Pancreas (tissue), 10 donors: ENCODE measurements around the gene DIP2C. TPM values are rescaled to one million over a fixed set of nuclear protein-coding genes. Genes with fewer than 3 reads are reported as not detected.

Source experiments
- ATAC-seq, 4 donors: fragments of 200-7000 bp; cut with Tn5 transposase; one replicate each; pipeline versions ENCODE4 v1.8.0 to v1.9.1; 2020; ENCODE audit warnings: mild to moderate bottlenecking in 4 of 4, moderate library complexity in 4 of 4
- DNase-seq, 6 donors: peaks; one replicate each; pipeline ENCODE4 v3.0.0-alpha.2; 2020
- FAIRE-seq: peaks from 2 replicates; lab custom pipeline; 2012; peaks lifted over from hg19 to GRCh38; lab: Jason Lieb, UNC
- H3K27ac ChIP-seq, 4 donors: fragments of 200-600 bp; sonication (generic); 1 replicate in 3 of 4; 2 replicates in 1 of 4; pipeline versions ENCODE4 v1.5.0 to v1.8.0; 2020
- H3K27me3 ChIP-seq, 4 donors: fragments of 200-600 bp; one replicate each; pipeline ENCODE4 v1.8.0; 2021
- H3K36me3 ChIP-seq, 3 donors: fragments of 200-600 bp; sonication (generic) in 1 of 3; one replicate each; pipeline versions ENCODE4 v1.5.0 to v1.8.0; 2020 to 2021
- H3K4me1 ChIP-seq, 3 donors: fragments of 200-600 bp; one replicate each; pipeline ENCODE4 v1.8.0; 2021
- H3K4me3 ChIP-seq, 4 donors: fragments of 200-600 bp; sonication (generic) in 2 of 4; one replicate each; pipeline versions ENCODE4 v1.5.0 to v1.8.0; 2020 to 2021
- H3K9me3 ChIP-seq, 4 donors: fragments of 200-600 bp; one replicate each; pipeline ENCODE4 v1.8.0; 2021
- WGBS, 2 donors: extraction: QIAGEN DNeasy Blood & Tissue Kit; methylation state at CpG; one replicate each; pipeline ENCODE4 v1.1.7; 2013; 5-methylcytosine and 5-hydroxymethylcytosine counted together
- intact Hi-C, 3 donors: fragments of 100-400 bp; cut with DNase I; formaldehyde crosslinking; loops; one replicate each; pipeline versions ENCODE4 v1.11.1 to v1.14.2; 2022
- polyA plus RNA-seq, 2 donors: library from polyadenylated mRNA; stranded (reverse); fragments of 200-250 nt; gene quantifications; one replicate each; pipeline ENCODE4 v1.2.3, GENCODE V29; 2013
- total RNA-seq, 6 donors: library from RNA; stranded (reverse); fragmentation: NEBNext Ultra II Directional in 4 of 6; extraction: Animal tissue kit (Norgen Biotek cat#: 25700) in 4 of 6; gene quantifications; one replicate each; pipeline versions ENCODE4 v1.2.1 to v1.2.4, GENCODE V29; 2021 to 2023
- TF ChIP-seq, protein P1 (sequence below), 4 donors: fragments of 200-600 bp; sonication (generic) in 3 of 4; IDR thresholded peaks; one replicate each; pipeline versions ENCODE4 v1.5.0 to v1.8.0; 2021; ENCODE audit warnings: antibody characterized with exemption in 4 of 4
- donor health status: healthy with polysubstance abuse.
- donor health status: DM: no; HTN: no; CAD: no; lungs with moderate emphysema.
- donor health status: DM: no; HTN: no; CAD: no.
- donor health status: control.
- donor health status: control.
- donor health status: Bipolar disorder and iron deficiency.
- donor health status: DM: yes; HTN: yes; CAD: no.
- donor health status: DM: no; HTN: no; CAD: no.
- donor health status: DM: no; HTN: no; CAD: no.
- donor health status: DM: yes; HTN: yes; CAD: no.

DIP2C gene
- total and polyA plus RNA-seq, 8 donors = 4.3 to 11.8 (median 7.3) TPM

DNA sequence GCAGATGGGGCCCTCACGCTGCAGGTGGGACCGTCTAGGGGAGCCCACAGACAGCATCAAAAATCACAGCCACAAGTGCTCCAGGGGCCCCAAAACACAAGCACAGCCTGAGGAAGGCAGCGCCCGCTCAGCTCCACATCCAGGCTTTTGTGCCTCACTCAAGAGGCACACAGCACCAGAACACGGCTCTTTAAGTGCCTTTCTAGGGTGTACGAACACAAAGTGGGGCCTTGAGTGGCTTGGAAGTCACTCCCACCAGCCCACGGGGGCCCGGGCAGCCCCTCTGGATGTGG lies 65.2 kb downstream of the DIP2C start:
- Histone ChIP-seq H3K27ac (peak overlapping the region; percentile 57 to 74 (median 62)), H3K36me3 (no peaks in the 10 kb centered on the region), H3K27me3 (no peaks in the 10 kb centered on the region), H3K4me3 (no peak overlapping the region), H3K4me1 (peaks cover 15 to 20% (median 15%) of the 10 kb centered on the region in 3 donors), H3K9me3 (no peaks in the 10 kb centered on the region)
- peak in 2 of 4 donors; percentile 2 to 4 for ATAC-seq
- TF ChIP-seq, protein P1, sequence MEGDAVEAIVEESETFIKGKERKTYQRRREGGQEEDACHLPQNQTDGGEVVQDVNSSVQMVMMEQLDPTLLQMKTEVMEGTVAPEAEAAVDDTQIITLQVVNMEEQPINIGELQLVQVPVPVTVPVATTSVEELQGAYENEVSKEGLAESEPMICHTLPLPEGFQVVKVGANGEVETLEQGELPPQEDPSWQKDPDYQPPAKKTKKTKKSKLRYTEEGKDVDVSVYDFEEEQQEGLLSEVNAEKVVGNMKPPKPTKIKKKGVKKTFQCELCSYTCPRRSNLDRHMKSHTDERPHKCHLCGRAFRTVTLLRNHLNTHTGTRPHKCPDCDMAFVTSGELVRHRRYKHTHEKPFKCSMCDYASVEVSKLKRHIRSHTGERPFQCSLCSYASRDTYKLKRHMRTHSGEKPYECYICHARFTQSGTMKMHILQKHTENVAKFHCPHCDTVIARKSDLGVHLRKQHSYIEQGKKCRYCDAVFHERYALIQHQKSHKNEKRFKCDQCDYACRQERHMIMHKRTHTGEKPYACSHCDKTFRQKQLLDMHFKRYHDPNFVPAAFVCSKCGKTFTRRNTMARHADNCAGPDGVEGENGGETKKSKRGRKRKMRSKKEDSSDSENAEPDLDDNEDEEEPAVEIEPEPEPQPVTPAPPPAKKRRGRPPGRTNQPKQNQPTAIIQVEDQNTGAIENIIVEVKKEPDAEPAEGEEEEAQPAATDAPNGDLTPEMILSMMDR (IDR thresholded peaks at IDR 0.05) = no peak
- intact Hi-C loops = no loop called here
- FAIRE-seq = no peak
- WGBS, 2 donors = 74 to 77% methylated on average over 8 of the region's 8 CpGs
- DNase-seq = no peak

DNA sequence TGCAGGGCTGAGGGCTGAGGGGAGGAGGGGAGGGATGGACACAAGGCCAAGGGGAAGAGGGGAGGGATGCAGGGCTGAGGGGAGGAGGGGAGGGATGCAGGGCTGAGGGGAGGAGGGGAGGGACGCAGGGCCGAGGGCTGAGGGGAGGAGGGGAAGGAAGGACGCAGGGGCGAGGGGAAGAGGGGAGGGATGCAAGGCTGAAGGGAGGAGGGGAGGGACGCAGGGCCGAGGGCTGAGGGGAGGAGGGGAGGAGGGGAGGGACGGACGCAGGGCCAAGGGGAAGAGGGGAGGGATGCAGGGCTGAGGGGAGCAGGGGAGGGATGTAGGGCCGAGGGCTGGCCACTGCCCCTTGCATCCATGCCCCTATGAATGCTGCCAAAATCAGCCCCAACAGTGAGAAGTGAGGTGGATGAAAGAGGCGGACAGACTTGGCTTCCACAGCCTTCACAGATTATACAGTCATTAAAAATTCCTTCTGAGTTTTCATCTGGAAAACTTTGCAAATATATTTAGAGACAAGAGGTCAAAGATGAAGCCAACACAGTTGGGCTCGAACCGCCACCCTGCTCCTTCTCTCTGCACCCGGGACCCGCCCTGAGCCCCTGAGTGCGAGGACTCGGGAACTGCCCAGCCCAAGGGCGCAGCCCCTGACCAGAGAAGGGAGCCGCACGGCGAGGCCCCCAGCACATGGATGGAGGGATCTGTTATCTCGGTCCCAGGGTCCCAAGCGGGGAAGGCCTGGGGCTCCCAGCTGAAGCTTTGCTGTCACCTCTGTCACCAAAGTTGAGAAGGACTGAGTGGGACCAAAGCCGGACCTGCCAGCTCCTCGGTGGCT lies 65.8 kb downstream of the DIP2C start:
- no peak overlapping the region for H3K4me3 ChIP-seq
- intact Hi-C loops = no loop called here
- H3K9me3 ChIP-seq = no peaks in the 10 kb centered on the region
- FAIRE-seq (no peak), DNase-seq (peak in 1 of 6 donors; percentile 46), ATAC-seq (no peak)
- H3K4me1 ChIP-seq = peaks cover 15 to 23% (median 16%) of the 10 kb centered on the region in 3 donors
- H3K27ac ChIP-seq = peak overlapping the region in 3 of 4 donors; percentile 57 to 74 (median 62)
- TF ChIP-seq, protein P1 (IDR thresholded peaks at IDR 0.05) = no peak
- no peaks in the 10 kb centered on the region for H3K36me3 ChIP-seq
- H3K27me3 ChIP-seq = no peaks in the 10 kb centered on the region
- 81 to 86% methylated on average over 24 of the region's 24 CpGs for WGBS, 2 donors

DNA sequence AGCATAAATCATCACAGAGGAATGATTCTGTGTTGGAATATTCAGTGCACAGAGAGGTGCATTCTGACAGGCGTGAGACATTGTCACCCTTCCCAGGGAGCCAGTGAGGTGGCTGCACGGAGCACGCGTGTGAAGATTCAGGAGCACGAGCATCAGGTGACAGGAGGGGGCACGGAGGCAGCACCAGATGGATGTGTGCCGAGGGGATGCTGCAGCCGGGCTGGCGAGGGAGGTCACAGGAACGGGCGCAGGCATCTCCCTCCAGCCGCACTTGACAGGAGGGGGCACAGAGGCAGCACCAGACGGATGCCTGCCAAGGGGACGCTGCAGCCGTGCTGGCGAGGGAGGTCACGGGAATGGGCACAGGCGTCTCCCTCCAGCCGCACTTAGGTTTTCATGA lies 66.5 kb downstream of the DIP2C start:
- ATAC-seq (no peak), DNase-seq (no peak), FAIRE-seq (no peak)
- no peaks in the 10 kb centered on the region for H3K36me3 ChIP-seq
- no peaks in the 10 kb centered on the region for H3K9me3 ChIP-seq
- H3K27me3 ChIP-seq = no peaks in the 10 kb centered on the region
- 93 to 94% methylated on average over 19 of the region's 19 CpGs for WGBS, 2 donors
- TF ChIP-seq, protein P1 (IDR thresholded peaks at IDR 0.05) = no peak
- H3K4me3 ChIP-seq = no peak overlapping the region
- H3K27ac ChIP-seq = no peak overlapping the region
- H3K4me1 ChIP-seq = peaks cover 19 to 30% (median 23%) of the 10 kb centered on the region in 3 donors
- intact Hi-C loops = no loop called here

DNA sequence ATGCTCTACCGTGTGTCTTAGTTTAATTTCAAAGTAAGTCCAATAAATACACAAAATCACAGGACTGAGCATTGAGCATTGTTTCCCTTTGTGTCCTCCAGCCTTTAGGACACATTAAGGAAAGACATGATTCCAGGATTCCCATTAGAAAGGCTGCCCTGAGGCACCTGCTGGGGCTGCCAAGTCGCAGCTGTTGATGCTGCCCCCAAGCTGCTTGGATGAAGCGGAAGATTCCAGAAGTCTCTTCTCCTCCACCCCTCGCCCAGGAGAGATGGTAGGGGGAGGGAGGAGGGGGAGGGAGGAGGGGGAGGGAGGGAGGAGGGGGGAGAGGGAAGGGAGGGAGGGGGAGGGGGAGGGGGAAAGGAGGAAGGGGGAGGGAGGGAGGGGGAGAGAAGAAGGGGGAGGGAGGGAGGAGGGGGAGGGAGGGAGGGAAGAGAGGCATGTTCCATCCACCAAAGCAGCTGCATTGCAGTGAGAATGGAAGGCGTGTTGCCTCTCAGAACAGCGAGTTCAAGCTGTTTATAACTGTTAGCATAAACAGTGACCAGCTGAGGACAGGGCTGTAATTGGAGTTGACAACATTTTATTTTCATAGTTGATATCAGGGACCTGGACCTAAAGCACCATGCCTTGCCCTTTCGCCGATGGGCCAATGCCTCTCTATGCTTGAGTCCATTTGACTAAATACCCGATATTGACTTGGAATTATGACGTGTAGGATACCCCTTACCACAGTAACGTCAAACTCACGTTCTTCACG lies 67.3 kb downstream of the DIP2C start:
- no peak overlapping the region for H3K27ac ChIP-seq
- H3K4me3 ChIP-seq = no peak overlapping the region
- ATAC-seq = no peak
- TF ChIP-seq, protein P1 (IDR thresholded peaks at IDR 0.05) = no peak
- peak in 1 of 6 donors; percentile 6 for DNase-seq
- 87 to 88% methylated on average over 12 to 13 of the region's 13 CpGs for WGBS, 2 donors
- FAIRE-seq = no peak
- intact Hi-C loops = no loop called here
- H3K27me3 ChIP-seq = no peaks in the 10 kb centered on the region
- H3K36me3 ChIP-seq = no peaks in the 10 kb centered on the region
- no peaks in the 10 kb centered on the region for H3K9me3 ChIP-seq
- H3K4me1 ChIP-seq = peaks cover 19 to 32% (median 23%) of the 10 kb centered on the region in 3 donors
